ENCODE results near the gene CMYA5. TPM values are rescaled to one million over a fixed set of nuclear protein-coding genes. Genes with fewer than 3 reads are reported as not detected.

CMYA5 gene
- total RNA-seq, 1 experiment from 2014 or later, result 0.22 TPM

- no peaks in the 10 kb centered on the region for H3K9me2 ChIP-seq (ENCODE audit: insufficient read depth)
- no peaks in the 10 kb centered on the region for H3K4me1 ChIP-seq (ENCODE audit: control insufficient read depth in 1 of 2, insufficient read depth in 2 of 2, low read length in 2 of 2)
- ATAC-seq (no peak), DNase-seq (ENCODE audit: low read depth, low spot score) (no peak)
- no peaks in the 10 kb centered on the region for H4K20me1 ChIP-seq (ENCODE audit: insufficient read depth)
- intact Hi-C loops (cut with micrococcal nuclease), result no loop called here
- no peak overlapping the region for H3K27ac ChIP-seq (ENCODE audit: low read depth, low read length)
- no peaks in the 10 kb centered on the region for H3K27me3 ChIP-seq (ENCODE audit: insufficient read depth, low read length)
- H3K9me3 ChIP-seq (ENCODE audit: control insufficient read depth in 1 of 2, insufficient read depth in 1 of 2, low read depth in 1 of 2, low read length in 2 of 2), result no peaks in the 10 kb centered on the region
- H3K36me3 ChIP-seq (ENCODE audit: control insufficient read depth in 1 of 2, insufficient read depth in 2 of 2, low read length in 2 of 2), result no peaks in the 10 kb centered on the region
- H3K4me2 ChIP-seq (ENCODE audit: low read length), result no peak overlapping the region
- H3K4me3 ChIP-seq (replicated peaks in 1 of 2; ENCODE audit: low read depth in 1 of 2, low read length in 2 of 2), result no peak overlapping the region
- BruUV-seq (replicated peaks), result no TSS peak
- TF ChIP-seq POLR2A (IDR thresholded peaks at IDR 0.05; ENCODE audit: borderline replicate concordance, extremely low read depth, insufficient read depth, insufficient read length) (no peak), SP1 (IDR thresholded peaks at IDR 0.05; ENCODE audit: low read depth) (no peak)
- ChIA-PET POLR2A (no interaction called here), RAD21 (ENCODE audit: low non-redundant PET in 1 of 2, low total read pairs in 2 of 2, uncharacterized antibody in 2 of 2, unreplicated experiment in 2 of 2) (no interaction called here), CTCF (no interaction called here)
- H3K9ac ChIP-seq (ENCODE audit: low read length), result no peak overlapping the region
- no peak overlapping the region for H2AFZ ChIP-seq (ENCODE audit: low read depth, low read length, poor library complexity, severe bottlenecking)
- H3K79me2 ChIP-seq (ENCODE audit: insufficient read depth, low read length), result no peaks in the 10 kb centered on the region
These were observed 55.6 kb downstream of the CMYA5 start for GRCh38 chr5:79745255-79745654.

GRCh38 chr5:79746642-79747569, 57.3 kb downstream of the CMYA5 start:
- no peak for ATAC-seq
- Histone ChIP-seq H2AFZ (ENCODE audit: low read depth, low read length, poor library complexity, severe bottlenecking) (no peak overlapping the region), H3K27me3 (ENCODE audit: insufficient read depth, low read length) (no peaks in the 10 kb centered on the region), H3K27ac (ENCODE audit: low read depth, low read length) (no peak overlapping the region), H3K9ac (ENCODE audit: low read length) (no peak overlapping the region), H3K36me3 (ENCODE audit: control insufficient read depth in 1 of 2, insufficient read depth in 2 of 2, low read length in 2 of 2) (no peaks in the 10 kb centered on the region), H3K4me1 (ENCODE audit: control insufficient read depth in 1 of 2, insufficient read depth in 2 of 2, low read length in 2 of 2) (no peaks in the 10 kb centered on the region), H3K9me2 (ENCODE audit: insufficient read depth) (no peaks in the 10 kb centered on the region), H3K9me3 (ENCODE audit: control insufficient read depth in 1 of 2, insufficient read depth in 1 of 2, low read depth in 1 of 2, low read length in 2 of 2) (no peaks in the 10 kb centered on the region), H3K4me2 (ENCODE audit: low read length) (no peak overlapping the region), H3K79me2 (ENCODE audit: insufficient read depth, low read length) (no peaks in the 10 kb centered on the region), H4K20me1 (ENCODE audit: insufficient read depth) (no peaks in the 10 kb centered on the region), H3K4me3 (replicated peaks in 1 of 2; ENCODE audit: low read depth in 1 of 2, low read length in 2 of 2) (no peak overlapping the region)
- no peak for DNase-seq (ENCODE audit: low read depth, low spot score)
- RAD21 ChIA-PET (ENCODE audit: low non-redundant PET in 1 of 2, low total read pairs in 2 of 2, uncharacterized antibody in 2 of 2, unreplicated experiment in 2 of 2), result interaction anchor here in 1 of 2 experiments (0.6 kb wide), 1 partner anchor 719 kb away, joined by 3 read pairs; no protein-coding TSS in a partner anchor
- CTCF ChIA-PET, result no interaction called here
- BruUV-seq (replicated peaks), result no TSS peak
- POLR2A ChIA-PET, result no interaction called here
- intact Hi-C loops (cut with micrococcal nuclease), result no loop called here
- no peak for TF ChIP-seq ZBTB33 (IDR thresholded peaks at IDR 0.05; ENCODE audit: extremely low read depth, insufficient replicate concordance, low read length)
- no peak for TF ChIP-seq CTCF (IDR thresholded peaks at IDR 0.05 in 2 of 3, conservative IDR thresholded peaks at IDR 0.05 in 1 of 3; ENCODE audit: borderline replicate concordance in 1 of 3, insufficient read depth in 1 of 3, low read depth in 2 of 3, low read length in 2 of 3)
- TF ChIP-seq TCF7L2 (IDR thresholded peaks at IDR 0.05; ENCODE audit: borderline replicate concordance, extremely low read depth, insufficient read depth, insufficient read length), result no peak
- TF ChIP-seq FOSL1 (IDR thresholded peaks at IDR 0.05; ENCODE audit: low read depth), result no peak
- no peak for TF ChIP-seq YY1 (IDR thresholded peaks at IDR 0.05; ENCODE audit: extremely low read depth, insufficient replicate concordance, low read depth, low read length)
- no peak for TF ChIP-seq CBX3 (IDR thresholded peaks at IDR 0.05; ENCODE audit: low read depth)
- no peak for TF ChIP-seq SRF (IDR thresholded peaks at IDR 0.05; ENCODE audit: low read depth)
- no peak for TF ChIP-seq RAD21 (IDR thresholded peaks at IDR 0.05; ENCODE audit: low read depth)
- TF ChIP-seq EGR1 (IDR thresholded peaks at IDR 0.05; ENCODE audit: low read depth), result no peak
- no peak for TF ChIP-seq ZNF274 (IDR thresholded peaks at IDR 0.05; ENCODE audit: low read depth, low read length)
- no peak for TF ChIP-seq SIN3A (IDR thresholded peaks at IDR 0.05; ENCODE audit: low read depth)
- TF ChIP-seq CEBPB (IDR thresholded peaks at IDR 0.05; ENCODE audit: low read depth), result no peak
- TF ChIP-seq ZFX (IDR thresholded peaks at IDR 0.05), result no peak
- TF ChIP-seq POLR2A (IDR thresholded peaks at IDR 0.05; ENCODE audit: borderline replicate concordance, extremely low read depth, insufficient read depth, insufficient read length), result no peak
- TF ChIP-seq EZH2 (IDR thresholded peaks at IDR 0.05), result no peak
- no peak for TF ChIP-seq JUND (IDR thresholded peaks at IDR 0.05)

Data from HCT116 (cell line).